Naive B cell (primary cell): ENCODE results near the gene PTHLH. TPM values are rescaled to one million over a fixed set of nuclear protein-coding genes. Genes with fewer than 3 reads are reported as not detected.

ENCODE experiments used
- ATAC-seq, 2 donors: fragments of 150-1000 bp; cut with Tn5 transposase; 2 replicates each; pipeline ENCODE4 v1.10.0; 2021; ENCODE audit warnings: low read depth in 2 of 2, mild to moderate bottlenecking in 2 of 2, moderate library complexity in 2 of 2
- DNase-seq: peaks from one replicate; pipeline ENCODE4 v3.0.0; 2022
- H3K27ac Mint-ChIP-seq, 6 donors: one replicate each; pipeline ENCODE4 v1.8.0; 2020 to 2022; ENCODE audit warnings: mild to moderate bottlenecking in 6 of 6, mixed read lengths in 6 of 6, moderate library complexity in 5 of 6, inconsistent platforms in 2 of 6
- H3K27me3 Mint-ChIP-seq, 3 donors: one replicate each; pipeline ENCODE4 v1.8.0; 2021 to 2022; ENCODE audit warnings: mixed read lengths in 3 of 3, mild to moderate bottlenecking in 1 of 3
- H3K36me3 Mint-ChIP-seq, 2 donors: one replicate each; pipeline ENCODE4 v1.8.0; 2020 to 2022; ENCODE audit warnings: mixed read lengths in 2 of 2, inconsistent platforms in 1 of 2, mild to moderate bottlenecking in 1 of 2
- H3K4me1 Mint-ChIP-seq, 3 donors: one replicate each; pipeline ENCODE4 v1.8.0; 2020 to 2022; ENCODE audit warnings: mixed read lengths in 3 of 3, inconsistent platforms in 1 of 3, mild to moderate bottlenecking in 1 of 3, moderate library complexity in 1 of 3
- H3K4me3 Mint-ChIP-seq, 8 donors: one replicate each; pipeline ENCODE4 v1.8.0; 2020 to 2022; ENCODE audit warnings: mild to moderate bottlenecking in 8 of 8, mixed read lengths in 8 of 8, moderate library complexity in 8 of 8, inconsistent platforms in 2 of 8
- H3K9me3 Mint-ChIP-seq, 7 donors: one replicate each; pipeline ENCODE4 v1.8.0; 2020 to 2022; ENCODE audit warnings: mixed read lengths in 7 of 7, mild to moderate bottlenecking in 5 of 7, inconsistent platforms in 2 of 7, moderate library complexity in 1 of 7
- polyA plus RNA-seq, 6 donors: library from polyadenylated mRNA; unstranded; fragments of 300-500 nt; fragmentation: Illumina TruSeq; gene quantifications; one replicate each; pipeline ENCODE4 v1.2.3, GENCODE V29; 2021; ENCODE audit warnings: low read depth in 6 of 6

Gene PTHLH
- polyA plus RNA-seq, 6 donors from 2014 or later, result not detected

DNA sequence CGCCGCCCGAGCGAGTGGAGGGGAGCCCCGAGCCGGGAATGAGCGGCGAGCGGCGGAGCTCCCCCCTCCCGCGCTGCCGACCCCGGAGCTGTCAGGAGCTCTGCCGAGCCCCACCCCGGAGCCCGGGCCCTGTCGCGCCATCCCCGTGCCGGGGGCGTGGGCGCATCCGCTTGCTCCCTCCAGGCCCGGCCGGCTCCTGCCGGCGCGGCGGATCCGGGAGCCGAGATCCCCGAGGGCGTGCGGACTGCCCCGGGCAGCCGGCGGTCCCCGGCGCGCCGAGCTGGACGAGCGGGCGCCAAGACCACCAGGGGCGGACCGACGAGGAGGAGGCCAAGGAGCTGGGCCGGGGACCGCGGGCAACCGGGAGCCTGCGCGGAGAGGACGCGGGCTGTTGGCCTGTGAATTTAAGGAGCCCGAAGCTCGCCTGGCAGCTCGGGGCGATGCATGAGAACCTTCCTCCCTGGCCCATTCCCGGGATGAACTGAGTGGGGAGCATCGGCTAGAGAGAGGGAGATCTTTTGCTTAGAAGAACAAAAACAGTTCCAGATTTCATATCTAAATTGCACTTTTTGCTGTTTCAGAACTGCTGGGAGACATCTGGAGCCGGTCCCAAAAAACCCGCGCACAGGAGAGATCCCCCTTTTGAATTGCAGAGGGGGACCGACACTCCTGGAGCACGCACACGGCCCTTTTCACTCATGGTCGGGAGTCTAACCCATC lies 2.0 kb downstream of the PTHLH start:
- Mint-ChIP-seq H3K4me3 (peak overlapping the region in 7 of 8 donors; percentile 35 to 80 (median 68)), H3K27me3 (peaks cover 60 to 78% (median 67%) of the 10 kb centered on the region in 3 donors), H3K36me3 (peaks cover 0 to 9% of the 10 kb centered on the region in 2 donors), H3K27ac (no peak overlapping the region), H3K9me3 (peaks cover 0 to 3% (median 0%) of the 10 kb centered on the region in 7 donors), H3K4me1 (peaks cover 11 to 25% (median 23%) of the 10 kb centered on the region in 3 donors)
- ATAC-seq, result peak in 1 of 2 donors; percentile 28
- no peak for DNase-seq

DNA sequence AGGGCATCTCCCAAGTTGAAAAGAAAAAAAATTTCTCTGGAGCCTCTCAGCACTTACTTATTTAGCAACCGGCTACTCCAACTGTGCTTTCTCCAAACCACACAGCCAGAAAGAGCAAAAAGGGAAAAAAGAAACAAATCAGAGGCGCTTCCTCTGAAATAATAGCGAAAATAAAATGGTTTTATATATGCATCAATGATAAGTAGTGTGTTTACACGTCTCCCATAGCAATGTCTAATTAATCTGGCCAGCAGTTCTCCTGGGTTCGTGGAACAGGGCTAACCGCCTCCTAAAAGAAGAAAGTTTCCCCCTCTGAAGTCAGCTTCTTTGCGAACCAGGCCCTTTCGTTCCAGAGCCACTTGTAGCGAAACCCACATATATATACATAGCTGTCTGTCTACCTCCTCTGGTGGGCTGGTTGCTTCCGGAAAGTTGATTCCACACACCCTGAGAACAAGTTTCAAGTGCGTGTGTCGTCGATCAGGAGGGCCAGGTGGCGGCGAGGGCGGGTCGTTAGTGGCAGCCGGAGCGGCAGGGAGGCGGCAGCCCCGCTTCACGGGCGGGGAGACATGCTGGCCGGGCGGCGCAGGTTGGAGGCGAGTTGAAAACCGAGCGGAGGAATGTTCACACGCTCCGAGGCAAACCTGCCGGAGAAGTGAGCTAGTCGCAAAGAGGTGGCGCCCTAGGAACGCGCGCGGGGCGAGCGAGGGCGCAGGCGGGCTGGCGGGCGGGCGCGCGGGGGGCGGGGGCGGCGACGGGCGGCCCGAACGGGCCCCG lies 2.7 kb downstream of the PTHLH start:
- Mint-ChIP-seq H3K27me3 (peaks cover 67 to 77% (median 73%) of the 10 kb centered on the region in 3 donors), H3K36me3 (peaks cover 0 to 9% of the 10 kb centered on the region in 2 donors), H3K4me3 (peak overlapping the region; percentile 22 to 90 (median 80)), H3K4me1 (peaks cover 11 to 25% (median 23%) of the 10 kb centered on the region in 3 donors), H3K27ac (peak overlapping the region in 1 of 6 donors; percentile 54), H3K9me3 (peaks cover 0 to 3% (median 0%) of the 10 kb centered on the region in 7 donors)
- ATAC-seq (peak; percentile 64 to 67), DNase-seq (peak; percentile 19)

DNA sequence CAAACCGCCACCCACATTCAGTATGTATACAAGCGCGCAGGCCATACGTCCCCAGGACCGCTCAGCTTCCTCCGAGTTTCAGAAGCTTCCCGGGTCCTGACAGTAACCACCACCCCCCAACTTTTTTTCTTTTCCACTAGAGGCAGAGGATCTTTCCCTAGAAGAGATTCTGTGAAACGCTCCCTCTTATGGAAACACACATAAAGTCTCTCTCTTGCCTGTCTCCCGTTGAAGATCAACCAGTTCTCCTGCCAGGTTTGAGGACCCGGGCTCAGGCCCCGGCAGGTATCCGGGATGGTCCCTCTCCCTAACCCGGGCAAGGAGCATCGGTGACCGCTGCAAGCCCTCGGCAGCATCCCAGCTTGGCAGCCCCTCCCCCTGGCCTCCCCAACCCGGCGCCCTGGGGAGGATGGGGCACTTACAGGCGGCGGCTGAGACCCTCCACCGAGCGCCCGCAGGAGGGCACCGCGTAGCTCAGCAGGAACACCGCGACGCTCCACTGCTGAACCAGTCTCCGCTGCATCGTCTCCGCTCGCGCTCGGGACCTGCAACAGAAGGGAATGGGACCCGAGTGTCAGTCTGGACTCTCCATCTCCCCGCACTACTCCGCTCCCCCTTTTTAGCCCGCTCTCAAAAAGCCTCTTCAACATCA lies 3.4 kb downstream of the PTHLH start:
- peak overlapping the region in 7 of 8 donors; percentile 22 to 90 (median 77) for H3K4me3 Mint-ChIP-seq
- no peak for ATAC-seq

DNA sequence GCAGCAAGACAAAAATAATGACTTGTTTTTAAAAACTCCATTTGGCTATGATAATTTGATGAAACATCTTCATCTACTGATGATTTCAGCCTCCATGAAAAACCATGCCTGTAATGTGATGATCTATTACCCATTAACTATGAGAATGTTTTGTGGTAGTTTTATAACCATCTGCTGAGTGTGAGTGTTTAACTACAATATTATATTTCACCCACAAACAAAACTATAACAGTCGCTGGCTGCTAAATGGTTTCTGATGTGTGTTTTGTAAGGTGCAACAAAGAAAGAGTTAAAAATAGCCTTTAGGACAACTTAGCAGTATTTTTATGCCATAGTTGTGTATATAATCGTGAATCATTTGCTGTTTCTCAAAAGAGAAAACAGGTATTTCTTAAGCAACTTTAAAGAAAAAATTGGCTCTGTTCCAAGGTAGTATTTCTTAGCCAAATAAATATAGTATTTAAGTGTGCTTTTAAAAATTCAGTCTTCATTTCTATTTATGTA lies 4.9 kb downstream of the PTHLH start:
- no peak for ATAC-seq
- H3K36me3 Mint-ChIP-seq, result peaks cover 0 to 9% of the 10 kb centered on the region in 2 donors

More for the DNA sequence above, 3.4 kb downstream of the PTHLH start:
- DNase-seq, result no peak
- peaks cover 0 to 3% (median 0%) of the 10 kb centered on the region in 7 donors for H3K9me3 Mint-ChIP-seq
- H3K27me3 Mint-ChIP-seq, result peaks cover 70 to 78% (median 77%) of the 10 kb centered on the region in 3 donors
- peaks cover 0 to 9% of the 10 kb centered on the region in 2 donors for H3K36me3 Mint-ChIP-seq
- peak overlapping the region in 1 of 6 donors; percentile 26 for H3K27ac Mint-ChIP-seq
- H3K4me1 Mint-ChIP-seq, result peaks cover 11 to 25% (median 23%) of the 10 kb centered on the region in 3 donors

DNA sequence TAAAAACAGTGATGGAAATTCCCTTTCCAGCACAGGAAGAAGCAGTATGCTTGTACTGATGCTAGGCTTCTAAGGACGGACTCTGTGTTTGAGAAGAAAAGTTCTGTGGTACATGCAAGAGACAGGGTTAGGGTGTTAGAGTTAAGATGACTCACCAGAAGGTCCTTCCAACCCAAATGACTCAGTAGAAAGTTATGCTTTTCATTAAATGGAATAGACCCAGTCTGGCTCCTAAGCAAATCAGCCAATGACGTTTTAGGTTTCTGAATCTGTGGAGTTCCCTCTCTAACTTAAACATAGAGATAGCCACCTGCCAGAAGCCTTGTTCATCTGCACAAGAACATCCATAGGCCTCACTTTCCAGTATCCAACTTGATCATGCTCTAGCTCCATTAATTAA lies 5.7 kb downstream of the PTHLH start:
- peaks cover 11 to 25% (median 23%) of the 10 kb centered on the region in 3 donors for H3K4me1 Mint-ChIP-seq
- peaks cover 64 to 79% (median 73%) of the 10 kb centered on the region in 3 donors for H3K27me3 Mint-ChIP-seq
- H3K36me3 Mint-ChIP-seq, result peaks cover 0 to 9% of the 10 kb centered on the region in 2 donors
- no peak overlapping the region for H3K27ac Mint-ChIP-seq
- ATAC-seq (no peak), DNase-seq (no peak)
- peaks cover 0 to 2% (median 0%) of the 10 kb centered on the region in 7 donors for H3K9me3 Mint-ChIP-seq
- no peak overlapping the region for H3K4me3 Mint-ChIP-seq

More for the DNA sequence above, 4.9 kb downstream of the PTHLH start:
- Mint-ChIP-seq H3K4me3 (no peak overlapping the region), H3K9me3 (peaks cover 0 to 2% (median 0%) of the 10 kb centered on the region in 7 donors), H3K27ac (no peak overlapping the region), H3K27me3 (peaks cover 69 to 79% (median 77%) of the 10 kb centered on the region in 3 donors), H3K4me1 (peaks cover 11 to 25% (median 23%) of the 10 kb centered on the region in 3 donors)
- no peak for DNase-seq

DNA sequence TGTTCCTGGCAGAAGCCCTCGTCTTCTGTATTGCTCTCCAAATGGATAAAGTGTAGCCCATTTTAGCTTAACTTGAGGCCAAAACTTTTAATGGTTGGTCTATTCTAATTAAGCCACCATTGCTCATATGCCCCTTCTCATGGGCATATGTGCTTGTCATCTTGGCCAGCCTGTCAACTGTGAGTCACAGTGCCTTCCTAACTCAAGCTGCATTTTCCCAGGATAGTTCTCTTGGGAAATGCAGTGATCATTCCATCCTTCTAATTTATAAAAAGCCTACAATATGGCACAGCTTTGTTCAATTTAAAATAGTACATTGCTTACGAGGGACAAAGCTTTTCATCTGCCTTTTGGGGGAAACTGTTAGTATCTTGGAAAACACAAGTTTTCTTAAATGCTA lies 6.6 kb downstream of the PTHLH start:
- H3K4me1 Mint-ChIP-seq, result peaks cover 10 to 17% (median 15%) of the 10 kb centered on the region in 3 donors

DNA sequence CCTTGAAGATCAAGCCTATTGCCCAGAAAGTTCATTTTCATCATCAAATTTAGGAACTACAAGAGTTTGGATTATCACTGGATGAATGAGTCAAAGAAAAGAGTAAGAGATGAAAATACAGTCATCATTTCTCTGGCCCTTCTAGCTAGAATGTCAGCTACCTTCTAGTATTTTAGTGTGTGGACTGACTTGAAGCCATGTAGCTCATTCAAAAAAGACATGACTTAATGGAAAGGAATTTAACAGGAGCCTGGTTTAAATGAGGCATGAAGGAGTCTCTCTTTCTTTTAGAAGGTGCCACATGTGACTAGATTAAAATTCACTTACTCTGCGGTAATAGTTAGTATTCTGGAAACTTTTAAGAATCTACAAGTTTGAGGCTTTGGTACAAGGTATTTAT lies 7.1 kb downstream of the PTHLH start:
- H3K27ac Mint-ChIP-seq, result no peak overlapping the region
- peaks cover 58 to 67% (median 64%) of the 10 kb centered on the region in 3 donors for H3K27me3 Mint-ChIP-seq
- peaks cover 0 to 2% (median 0%) of the 10 kb centered on the region in 7 donors for H3K9me3 Mint-ChIP-seq
- no peak for DNase-seq
- no peak for ATAC-seq
- H3K4me1 Mint-ChIP-seq, result peaks cover 8 to 14% (median 11%) of the 10 kb centered on the region in 3 donors
- H3K4me3 Mint-ChIP-seq, result no peak overlapping the region
- H3K36me3 Mint-ChIP-seq, result peaks cover 0 to 9% of the 10 kb centered on the region in 2 donors

More for the DNA sequence above, 6.6 kb downstream of the PTHLH start:
- Mint-ChIP-seq H3K27ac (no peak overlapping the region), H3K36me3 (peaks cover 0 to 9% of the 10 kb centered on the region in 2 donors), H3K9me3 (peaks cover 0 to 2% (median 0%) of the 10 kb centered on the region in 7 donors), H3K27me3 (peaks cover 58 to 70% (median 64%) of the 10 kb centered on the region in 3 donors), H3K4me3 (no peak overlapping the region)
- no peak for ATAC-seq
- DNase-seq, result no peak

DNA sequence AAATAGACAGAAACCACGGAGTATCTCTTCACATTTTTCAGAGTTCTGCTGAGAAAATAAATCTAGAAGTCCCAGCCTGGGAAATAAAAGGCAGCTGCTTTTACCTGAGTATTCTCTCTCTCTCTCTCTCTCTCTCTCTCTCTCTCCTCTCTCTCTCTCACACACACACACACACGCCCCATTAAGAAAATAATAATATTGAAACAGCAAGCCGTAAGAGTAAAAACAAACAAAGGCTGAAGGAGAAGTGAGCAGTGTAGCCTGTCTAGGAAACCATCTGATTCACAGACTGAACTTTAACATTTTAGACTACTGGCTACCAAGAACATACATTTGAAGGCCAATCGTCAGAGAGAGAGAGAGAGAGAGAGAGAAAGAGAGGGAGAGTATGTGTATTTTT lies 8.4 kb downstream of the PTHLH start:
- no peak for DNase-seq
- peaks cover 0 to 2% (median 0%) of the 10 kb centered on the region in 7 donors for H3K9me3 Mint-ChIP-seq
- no peak for ATAC-seq
- H3K4me1 Mint-ChIP-seq, result peaks cover 0 to 5% (median 3%) of the 10 kb centered on the region in 3 donors
- no peaks in the 10 kb centered on the region for H3K36me3 Mint-ChIP-seq
- peaks cover 58 to 63% (median 62%) of the 10 kb centered on the region in 3 donors for H3K27me3 Mint-ChIP-seq
- no peak overlapping the region for H3K27ac Mint-ChIP-seq
- no peak overlapping the region for H3K4me3 Mint-ChIP-seq

DNA sequence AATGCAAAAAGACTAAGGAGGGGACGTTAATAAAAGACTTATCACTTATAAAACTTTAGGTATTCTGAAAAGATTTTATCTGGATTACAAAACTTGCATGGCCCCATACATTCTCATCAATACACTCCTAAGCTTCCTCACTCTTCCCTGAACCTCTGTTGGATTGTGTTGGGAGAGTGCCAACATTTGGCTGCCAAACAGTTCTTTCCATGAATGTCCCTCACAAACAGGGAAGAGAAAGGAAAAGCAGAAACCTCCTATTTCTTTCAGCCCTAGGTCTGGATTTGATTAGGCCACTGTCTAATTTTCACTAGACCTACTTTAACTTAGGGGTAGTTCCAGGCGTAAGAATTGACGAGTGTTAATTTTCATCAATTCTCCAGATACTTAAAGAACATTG lies 11.7 kb downstream of the PTHLH start:
- H3K27ac Mint-ChIP-seq, result no peak overlapping the region
- no peak for DNase-seq

DNA sequence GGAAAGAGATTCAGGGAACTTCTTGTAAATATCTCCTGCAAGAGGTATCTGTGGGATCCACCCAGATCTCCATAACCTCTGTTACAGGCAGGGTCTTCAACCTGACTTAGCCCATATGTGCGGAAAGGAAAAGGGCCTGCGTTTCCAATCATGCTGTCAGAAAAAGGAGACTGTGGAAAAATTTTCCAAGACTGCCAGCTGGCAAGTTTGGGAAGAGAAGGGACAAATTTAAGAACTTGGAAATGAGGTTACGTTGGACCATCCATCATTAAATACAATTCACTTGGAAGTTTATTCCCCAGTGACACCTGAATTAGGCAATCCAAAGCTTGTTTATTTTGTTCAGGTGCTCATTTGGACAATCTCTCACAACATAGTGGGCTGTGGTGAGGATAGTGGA lies 13.9 kb downstream of the PTHLH start:
- H3K36me3 Mint-ChIP-seq, result no peaks in the 10 kb centered on the region
- no peak for ATAC-seq
- peaks cover 0 to 2% (median 0%) of the 10 kb centered on the region in 7 donors for H3K9me3 Mint-ChIP-seq
- peaks cover 32 to 41% (median 40%) of the 10 kb centered on the region in 3 donors for H3K27me3 Mint-ChIP-seq
- H3K4me3 Mint-ChIP-seq, result no peak overlapping the region
- no peak for DNase-seq
- H3K4me1 Mint-ChIP-seq, result no peaks in the 10 kb centered on the region
- H3K27ac Mint-ChIP-seq, result no peak overlapping the region

More for the DNA sequence above, 11.7 kb downstream of the PTHLH start:
- H3K36me3 Mint-ChIP-seq, result no peaks in the 10 kb centered on the region
- H3K27me3 Mint-ChIP-seq, result peaks cover 47 to 60% (median 55%) of the 10 kb centered on the region in 3 donors
- peaks cover 0 to 2% (median 0%) of the 10 kb centered on the region in 7 donors for H3K9me3 Mint-ChIP-seq
- no peak for ATAC-seq
- no peak overlapping the region for H3K4me3 Mint-ChIP-seq
- no peaks in the 10 kb centered on the region for H3K4me1 Mint-ChIP-seq

DNA sequence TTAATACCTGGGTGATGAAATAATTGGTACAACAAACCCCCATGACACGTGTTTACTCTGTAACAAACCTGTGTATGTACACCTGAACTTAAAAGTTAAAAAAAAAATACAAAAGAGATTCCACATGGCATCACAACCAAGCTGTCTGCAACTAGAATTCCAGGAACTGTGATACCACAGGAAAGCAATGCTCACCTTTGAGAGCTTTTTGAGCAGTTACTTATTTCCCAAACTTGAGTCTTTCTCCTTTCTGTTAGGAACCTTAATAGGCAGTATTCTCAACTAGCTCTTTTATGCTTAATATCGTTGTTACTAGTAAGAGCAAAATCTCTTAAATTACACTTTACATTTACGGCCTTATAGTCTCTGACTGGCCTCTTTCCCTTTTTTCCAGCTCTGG lies 15.2 kb downstream of the PTHLH start:
- ATAC-seq (no peak), DNase-seq (no peak)
- Mint-ChIP-seq H3K9me3 (peaks cover 0 to 1% (median 0%) of the 10 kb centered on the region in 7 donors), H3K4me3 (no peak overlapping the region), H3K4me1 (no peaks in the 10 kb centered on the region), H3K27me3 (peaks cover 22 to 33% (median 32%) of the 10 kb centered on the region in 3 donors), H3K27ac (no peak overlapping the region), H3K36me3 (no peaks in the 10 kb centered on the region)

DNA sequence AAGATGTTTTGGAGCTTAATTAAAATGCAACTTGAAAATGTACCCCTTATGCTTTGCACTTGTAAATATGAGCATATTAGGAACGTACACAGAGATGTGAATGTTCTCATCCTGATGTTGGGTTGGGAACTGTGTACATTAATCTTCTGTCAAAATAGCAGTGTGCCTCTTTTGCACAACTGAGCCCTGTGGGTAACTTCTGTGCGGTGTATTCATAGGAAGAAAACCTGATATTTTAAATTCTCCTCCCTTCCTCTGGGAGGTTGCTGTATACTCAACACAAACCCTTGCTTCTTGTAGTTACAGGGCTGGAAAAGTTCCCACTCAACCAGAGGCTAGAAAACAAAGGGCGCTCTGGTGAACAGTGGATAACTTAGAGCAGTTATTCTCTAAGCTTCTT lies 18.7 kb downstream of the PTHLH start:
- ATAC-seq (no peak), DNase-seq (no peak)
- no peaks in the 10 kb centered on the region for H3K36me3 Mint-ChIP-seq
- H3K9me3 Mint-ChIP-seq, result peaks cover 0 to 1% (median 0%) of the 10 kb centered on the region in 7 donors
- H3K27ac Mint-ChIP-seq, result no peak overlapping the region
- no peak overlapping the region for H3K4me3 Mint-ChIP-seq
- peaks cover 14 to 26% (median 26%) of the 10 kb centered on the region in 3 donors for H3K27me3 Mint-ChIP-seq
- H3K4me1 Mint-ChIP-seq, result no peaks in the 10 kb centered on the region

DNA sequence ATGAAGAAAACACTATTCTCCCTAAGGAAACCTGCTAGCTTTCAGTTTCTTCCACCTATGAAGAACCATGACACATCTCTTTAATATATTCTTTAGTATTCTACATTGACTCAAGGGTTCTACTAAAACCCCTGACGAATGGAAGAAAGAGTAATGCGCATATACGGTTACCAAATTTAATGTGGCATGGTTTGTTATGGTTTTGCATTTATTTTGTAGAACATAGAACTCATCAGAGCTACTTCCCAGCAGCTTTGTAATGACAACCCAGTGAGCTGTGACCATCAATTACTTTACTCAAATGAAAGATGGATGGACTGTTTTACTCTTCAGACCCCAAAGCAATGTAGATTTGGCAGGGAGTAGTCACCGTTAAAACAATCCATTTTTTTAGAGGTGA lies 19.2 kb downstream of the PTHLH start:
- Mint-ChIP-seq H3K4me1 (no peaks in the 10 kb centered on the region), H3K4me3 (no peak overlapping the region), H3K27ac (no peak overlapping the region), H3K27me3 (peaks cover 10 to 25% (median 22%) of the 10 kb centered on the region in 3 donors), H3K36me3 (no peaks in the 10 kb centered on the region), H3K9me3 (peaks cover 0 to 1% (median 0%) of the 10 kb centered on the region in 7 donors)
- DNase-seq (no peak), ATAC-seq (no peak)
